HEK293 (cell line): ENCODE results near the gene STARD13.

Source experiments
- CTCF ChIA-PET: fragments of 350-600 bp; formaldehyde crosslinking; extraction: SDS; loops from one replicate; lab custom pipeline; 2021; ENCODE audit warnings: antibody characterized with exemption; lab: Yijun Ruan, JAX
- POLR2A ChIA-PET: fragments of 300-600 bp; formaldehyde crosslinking; extraction: SDS; loops from one replicate; lab custom pipeline; 2020; ENCODE audit warnings: antibody characterized with exemption, inconsistent platforms; lab: Yijun Ruan, JAX
- H3K27ac ChIP-seq: fragments of 200-500 bp; sonication (Bioruptor generic); 2 replicates; pipeline ENCODE4 v1.5.1; 2014; ENCODE audit warnings: low read depth, low read length, control low read depth, inconsistent platforms; ENCODE audit errors: extremely low read depth
- H3K36me3 ChIP-seq, 2 experiments: fragments of 200-500 bp in 1 of 2; sonication (Bioruptor generic) in 1 of 2; 1 replicate in 1 of 2; 2 replicates in 1 of 2; pipeline ENCODE4 v1.5.1; 2014 to 2017; ENCODE audit warnings: inconsistent platforms in 2 of 2, low read length in 2 of 2; ENCODE audit not compliant: control insufficient read depth in 2 of 2, insufficient read depth in 1 of 2
- H3K4me1 ChIP-seq: fragments of 200-500 bp; sonication (Bioruptor generic); 2 replicates; pipeline ENCODE4 v1.5.1; 2014; ENCODE audit warnings: mild to moderate bottlenecking, low read length, inconsistent platforms; ENCODE audit not compliant: control insufficient read depth, insufficient read depth
- H3K4me3 ChIP-seq: 2 replicates; pipeline ENCODE4 v1.5.1; 2011; ENCODE audit warnings: low read depth, mild to moderate bottlenecking, control low read depth, low read length, moderate library complexity
- H3K9me3 ChIP-seq: fragments of 200-500 bp; sonication (Bioruptor generic); 2 replicates; pipeline ENCODE4 v1.5.1; 2014; ENCODE audit warnings: low read depth, low read length, inconsistent platforms; ENCODE audit not compliant: control insufficient read depth, insufficient read depth
- AEBP2 ChIP-seq: fragments of 450-650 bp; formaldehyde crosslinking; IDR thresholded peaks from 2 replicates; pipeline ENCODE4 v1.5.1; 2016; ENCODE audit warnings: missing biosample characterization, missing genetic modification characterization, borderline replicate concordance
- ATF2 ChIP-seq: fragments of 450-650 bp; formaldehyde crosslinking; IDR thresholded peaks from 2 replicates; pipeline ENCODE4 v1.5.1; 2016; ENCODE audit warnings: missing biosample characterization, missing genetic modification characterization, low read depth
- BCL6B ChIP-seq: fragments of 450-650 bp; formaldehyde crosslinking; IDR thresholded peaks from 2 replicates; pipeline ENCODE4 v1.5.1; 2017; ENCODE audit warnings: missing biosample characterization, missing genetic modification characterization
- EGR2 ChIP-seq: fragments of 450-650 bp; formaldehyde crosslinking; IDR thresholded peaks from 2 replicates; pipeline ENCODE4 v1.5.1; 2016; ENCODE audit warnings: low read depth, missing biosample characterization, missing genetic modification characterization
- HOXA7 ChIP-seq: sonication (generic); formaldehyde crosslinking; IDR thresholded peaks from 2 replicates; pipeline ENCODE4 v1.8.1; 2022; ENCODE audit warnings: missing genetic modification reagents, borderline replicate concordance
- PRDM2 ChIP-seq: fragments of 450-650 bp; formaldehyde crosslinking; IDR thresholded peaks from 2 replicates; pipeline ENCODE4 v1.5.1; 2016; ENCODE audit warnings: missing biosample characterization, missing genetic modification characterization, borderline replicate concordance
- SP3 ChIP-seq: fragments of 450-650 bp; formaldehyde crosslinking; IDR thresholded peaks from 2 replicates; pipeline ENCODE4 v1.5.1; 2016; ENCODE audit warnings: missing biosample characterization, missing genetic modification characterization
- ZBTB49 ChIP-seq: fragments of 450-650 bp; formaldehyde crosslinking; IDR thresholded peaks from 2 replicates; pipeline ENCODE4 v1.5.1; 2016; ENCODE audit warnings: missing biosample characterization, missing genetic modification characterization, low read depth
- ZBTB6 ChIP-seq: fragments of 450-650 bp; formaldehyde crosslinking; IDR thresholded peaks from 2 replicates; pipeline ENCODE4 v1.5.1; 2017; ENCODE audit warnings: missing biosample characterization, missing genetic modification characterization
- ZBTB7A ChIP-seq: fragments of 450-650 bp; formaldehyde crosslinking; IDR thresholded peaks from 2 replicates; pipeline ENCODE4 v1.5.1; 2016; ENCODE audit warnings: low read depth, missing biosample characterization, missing genetic modification characterization
- ZEB2 ChIP-seq: fragments of 450-650 bp; formaldehyde crosslinking; IDR thresholded peaks from 2 replicates; pipeline ENCODE4 v1.5.1; 2016; ENCODE audit warnings: missing biosample characterization, missing genetic modification characterization
- ZFP41 ChIP-seq: fragments of 450-650 bp; formaldehyde crosslinking; IDR thresholded peaks from 2 replicates; pipeline ENCODE4 v1.5.1; 2016; ENCODE audit warnings: missing biosample characterization, missing genetic modification characterization, borderline replicate concordance
- ZIC2 ChIP-seq: fragments of 450-650 bp; formaldehyde crosslinking; IDR thresholded peaks from 2 replicates; pipeline ENCODE4 v1.5.1; 2016; ENCODE audit warnings: missing biosample characterization, missing genetic modification characterization
- ZNF112 ChIP-seq: fragments of 450-650 bp; formaldehyde crosslinking; IDR thresholded peaks from 2 replicates; pipeline ENCODE4 v1.5.0; 2017; ENCODE audit warnings: missing biosample characterization, missing genetic modification characterization
- ZNF133 ChIP-seq: fragments of 450-650 bp; formaldehyde crosslinking; IDR thresholded peaks from 2 replicates; pipeline ENCODE4 v1.5.1; 2016; ENCODE audit warnings: missing biosample characterization, missing genetic modification characterization
- ZNF223 ChIP-seq: fragments of 450-650 bp; formaldehyde crosslinking; IDR thresholded peaks from 2 replicates; pipeline ENCODE4 v1.5.1; 2016; ENCODE audit warnings: missing biosample characterization, missing genetic modification characterization
- ZNF354C ChIP-seq: fragments of 450-650 bp; formaldehyde crosslinking; IDR thresholded peaks from 2 replicates; pipeline ENCODE4 v1.5.1; 2016; ENCODE audit warnings: missing biosample characterization, missing genetic modification characterization, low read depth, borderline replicate concordance
- ZNF391 ChIP-seq: fragments of 450-650 bp; formaldehyde crosslinking; IDR thresholded peaks from 2 replicates; pipeline ENCODE4 v1.5.1; 2016; ENCODE audit warnings: low read depth, missing biosample characterization, missing genetic modification characterization, borderline replicate concordance
- ZNF48 ChIP-seq: fragments of 450-650 bp; formaldehyde crosslinking; IDR thresholded peaks from 2 replicates; pipeline ENCODE4 v1.5.1; 2016; ENCODE audit warnings: missing biosample characterization, missing genetic modification characterization
- ZNF530 ChIP-seq: fragments of 450-650 bp; formaldehyde crosslinking; IDR thresholded peaks from 2 replicates; pipeline ENCODE4 v1.5.1; 2016; ENCODE audit warnings: low read depth, missing biosample characterization, missing genetic modification characterization
- ZSCAN5A ChIP-seq: fragments of 450-650 bp; formaldehyde crosslinking; IDR thresholded peaks from 2 replicates; pipeline ENCODE4 v1.5.1; 2016; ENCODE audit warnings: missing biosample characterization, missing genetic modification characterization

STARD13 gene

GRCh38 chr13:33232883-33233282 lies 52.7 kb downstream of the STARD13 start (continued):
- TF ChIP-seq ZFP41 (tag by site-specific recombination) (no peak), ZEB2 (tag by site-specific recombination) (no peak)
- TF ChIP-seq, all 188 proteins: peak for 0

- Histone ChIP-seq H3K4me1 (no peaks in the 10 kb centered on the region), H3K4me3 (no peak overlapping the region), H3K36me3 (no peaks in the 10 kb centered on the region), H3K27ac (no peak overlapping the region), H3K9me3 (no peaks in the 10 kb centered on the region)
- ChIA-PET POLR2A (no interaction called here), CTCF (interaction anchor here (0.7 kb wide), 1 partner anchor 13 kb away, joined by 3 read pairs; no protein-coding TSS in a partner anchor)
- TF ChIP-seq ZNF112 (tag by site-specific recombination) (no peak), ZBTB49 (no peak), ZIC2 (tag by site-specific recombination) (no peak), BCL6B (tag by site-specific recombination) (no peak), ZNF354C (tag by site-specific recombination) (no peak), SP3 (tag by site-specific recombination) (no peak), ZNF530 (tag by site-specific recombination) (no peak), ZBTB6 (tag by site-specific recombination) (no peak), ZNF223 (tag by site-specific recombination) (no peak), ZBTB7A (tag by site-specific recombination) (no peak), ZNF48 (tag by site-specific recombination) (no peak), ZNF391 (tag by site-specific recombination) (no peak), ZSCAN5A (tag by site-specific recombination) (no peak), PRDM2 (no peak), ZNF133 (tag by site-specific recombination) (no peak), ATF2 (tag by site-specific recombination) (no peak), AEBP2 (tag by site-specific recombination) (no peak), HOXA7 (CRISPR knock-in tag) (no peak), EGR2 (tag by site-specific recombination) (no peak)
Measured at GRCh38 chr13:33231339-33231738, 54.2 kb downstream of the STARD13 start.
